HEK293 (cell line): ENCODE results near the gene TCERG1L.

Source experiments
- BCL11A ChIP-seq: fragments of 450-650 bp; formaldehyde crosslinking; IDR thresholded peaks from 2 replicates; pipeline ENCODE4 v1.5.1; 2016; ENCODE audit warnings: low read depth, missing biosample characterization, missing genetic modification characterization
- GLI4 ChIP-seq: fragments of 450-650 bp; formaldehyde crosslinking; IDR thresholded peaks from 2 replicates; pipeline ENCODE4 v1.5.1; 2016; ENCODE audit warnings: missing biosample characterization, missing genetic modification characterization
- HOXA7 ChIP-seq: sonication (generic); formaldehyde crosslinking; IDR thresholded peaks from 2 replicates; pipeline ENCODE4 v1.8.1; 2022; ENCODE audit warnings: missing genetic modification reagents, borderline replicate concordance
- ZNF121 ChIP-seq: fragments of 450-650 bp; formaldehyde crosslinking; IDR thresholded peaks from 2 replicates; pipeline ENCODE4 v1.5.1; 2016; ENCODE audit warnings: missing biosample characterization, missing genetic modification characterization
- ZNF24 ChIP-seq: fragments of 450-650 bp; formaldehyde crosslinking; IDR thresholded peaks from 2 replicates; pipeline ENCODE4 v1.5.1; 2016; ENCODE audit warnings: missing biosample characterization, missing genetic modification characterization
- ZNF555 ChIP-seq: fragments of 450-650 bp; formaldehyde crosslinking; conservative IDR thresholded peaks from 2 replicates; pipeline ENCODE4 v1.5.1; 2017; ENCODE audit warnings: missing biosample characterization, mild to moderate bottlenecking, missing genetic modification characterization, inconsistent platforms
- ZNF561 ChIP-seq: fragments of 450-650 bp; IDR thresholded peaks from 2 replicates; pipeline ENCODE4 v1.5.1; 2018; ENCODE audit warnings: missing biosample characterization, missing genetic modification characterization, borderline replicate concordance
- ZNF768 ChIP-seq: fragments of 450-650 bp; formaldehyde crosslinking; IDR thresholded peaks from 2 replicates; pipeline ENCODE4 v1.5.1; 2018; ENCODE audit warnings: missing biosample characterization, mild to moderate bottlenecking, missing genetic modification characterization
- ZNF777 ChIP-seq: fragments of 450-650 bp; formaldehyde crosslinking; IDR thresholded peaks from 2 replicates; pipeline ENCODE4 v1.5.1; 2017; ENCODE audit warnings: missing biosample characterization, missing genetic modification characterization, borderline replicate concordance
- TF ChIP-seq, protein P1 (sequence below): fragments of 450-650 bp; formaldehyde crosslinking; IDR thresholded peaks from 2 replicates; pipeline ENCODE4 v1.5.1; 2016; ENCODE audit warnings: missing biosample characterization, missing genetic modification characterization
- TF ChIP-seq, protein P2 (sequence below): fragments of 450-650 bp; formaldehyde crosslinking; IDR thresholded peaks from 2 replicates; pipeline ENCODE4 v1.5.1; 2016; ENCODE audit warnings: missing biosample characterization, missing genetic modification characterization

DNA sequence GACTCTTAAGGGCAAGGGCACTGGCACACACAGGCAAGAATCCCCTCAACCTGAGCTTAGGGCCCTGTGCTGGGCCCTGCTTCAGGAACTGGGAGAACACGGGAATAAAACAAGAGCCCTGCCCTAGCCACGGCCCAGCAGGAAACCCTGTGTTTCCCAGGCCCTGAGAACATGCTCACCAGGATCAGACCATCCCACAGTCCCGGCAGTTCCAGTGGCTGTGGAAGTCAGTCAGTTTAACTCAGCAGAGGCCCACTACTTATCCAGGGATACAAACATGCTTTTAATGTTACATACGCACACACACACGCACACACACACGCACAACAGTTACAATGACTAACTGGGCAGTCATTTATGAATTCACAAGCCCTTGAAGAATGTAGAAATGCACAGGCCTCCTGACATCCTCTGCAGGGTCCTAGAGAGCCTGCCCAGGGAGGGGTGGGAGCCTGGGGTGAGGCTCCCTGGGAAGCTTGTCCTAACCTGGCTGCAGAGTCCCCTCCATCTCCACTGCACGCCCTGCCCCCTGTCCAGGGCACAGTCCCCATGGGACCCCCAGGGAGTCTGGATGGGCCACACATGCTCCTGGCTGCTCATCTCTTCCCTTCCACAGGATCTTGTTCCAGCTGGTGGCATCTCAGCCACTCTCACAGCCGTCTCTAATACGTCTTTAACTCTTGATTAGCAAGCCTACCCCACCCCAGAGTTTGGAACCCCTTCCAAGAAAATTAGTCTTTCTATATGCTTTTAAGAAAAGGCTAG, 97.6 kb downstream of the TCERG1L start:
- TF ChIP-seq ZNF561 (tag by site-specific recombination) (no peak), ZNF24 (no peak), HOXA7 (no peak), ZNF555 (no peak), ZNF768 (tag by site-specific recombination) (no peak), ZNF121 (tag by site-specific recombination) (no peak), GLI4 (tag by site-specific recombination) (no peak), BCL11A (tag by site-specific recombination) (no peak), ZNF777 (no peak)
- TF ChIP-seq, protein P1, sequence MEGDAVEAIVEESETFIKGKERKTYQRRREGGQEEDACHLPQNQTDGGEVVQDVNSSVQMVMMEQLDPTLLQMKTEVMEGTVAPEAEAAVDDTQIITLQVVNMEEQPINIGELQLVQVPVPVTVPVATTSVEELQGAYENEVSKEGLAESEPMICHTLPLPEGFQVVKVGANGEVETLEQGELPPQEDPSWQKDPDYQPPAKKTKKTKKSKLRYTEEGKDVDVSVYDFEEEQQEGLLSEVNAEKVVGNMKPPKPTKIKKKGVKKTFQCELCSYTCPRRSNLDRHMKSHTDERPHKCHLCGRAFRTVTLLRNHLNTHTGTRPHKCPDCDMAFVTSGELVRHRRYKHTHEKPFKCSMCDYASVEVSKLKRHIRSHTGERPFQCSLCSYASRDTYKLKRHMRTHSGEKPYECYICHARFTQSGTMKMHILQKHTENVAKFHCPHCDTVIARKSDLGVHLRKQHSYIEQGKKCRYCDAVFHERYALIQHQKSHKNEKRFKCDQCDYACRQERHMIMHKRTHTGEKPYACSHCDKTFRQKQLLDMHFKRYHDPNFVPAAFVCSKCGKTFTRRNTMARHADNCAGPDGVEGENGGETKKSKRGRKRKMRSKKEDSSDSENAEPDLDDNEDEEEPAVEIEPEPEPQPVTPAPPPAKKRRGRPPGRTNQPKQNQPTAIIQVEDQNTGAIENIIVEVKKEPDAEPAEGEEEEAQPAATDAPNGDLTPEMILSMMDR = no peak
- TF ChIP-seq, protein P2, sequence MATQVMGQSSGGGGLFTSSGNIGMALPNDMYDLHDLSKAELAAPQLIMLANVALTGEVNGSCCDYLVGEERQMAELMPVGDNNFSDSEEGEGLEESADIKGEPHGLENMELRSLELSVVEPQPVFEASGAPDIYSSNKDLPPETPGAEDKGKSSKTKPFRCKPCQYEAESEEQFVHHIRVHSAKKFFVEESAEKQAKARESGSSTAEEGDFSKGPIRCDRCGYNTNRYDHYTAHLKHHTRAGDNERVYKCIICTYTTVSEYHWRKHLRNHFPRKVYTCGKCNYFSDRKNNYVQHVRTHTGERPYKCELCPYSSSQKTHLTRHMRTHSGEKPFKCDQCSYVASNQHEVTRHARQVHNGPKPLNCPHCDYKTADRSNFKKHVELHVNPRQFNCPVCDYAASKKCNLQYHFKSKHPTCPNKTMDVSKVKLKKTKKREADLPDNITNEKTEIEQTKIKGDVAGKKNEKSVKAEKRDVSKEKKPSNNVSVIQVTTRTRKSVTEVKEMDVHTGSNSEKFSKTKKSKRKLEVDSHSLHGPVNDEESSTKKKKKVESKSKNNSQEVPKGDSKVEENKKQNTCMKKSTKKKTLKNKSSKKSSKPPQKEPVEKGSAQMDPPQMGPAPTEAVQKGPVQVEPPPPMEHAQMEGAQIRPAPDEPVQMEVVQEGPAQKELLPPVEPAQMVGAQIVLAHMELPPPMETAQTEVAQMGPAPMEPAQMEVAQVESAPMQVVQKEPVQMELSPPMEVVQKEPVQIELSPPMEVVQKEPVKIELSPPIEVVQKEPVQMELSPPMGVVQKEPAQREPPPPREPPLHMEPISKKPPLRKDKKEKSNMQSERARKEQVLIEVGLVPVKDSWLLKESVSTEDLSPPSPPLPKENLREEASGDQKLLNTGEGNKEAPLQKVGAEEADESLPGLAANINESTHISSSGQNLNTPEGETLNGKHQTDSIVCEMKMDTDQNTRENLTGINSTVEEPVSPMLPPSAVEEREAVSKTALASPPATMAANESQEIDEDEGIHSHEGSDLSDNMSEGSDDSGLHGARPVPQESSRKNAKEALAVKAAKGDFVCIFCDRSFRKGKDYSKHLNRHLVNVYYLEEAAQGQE (tag by site-specific recombination) = no peak
